DND-41 (cell line): ENCODE results near the gene JARID2.

Source experiments
- ATAC-seq: fragments of 200-7000 bp; cut with Tn5 transposase; 3 replicates; pipeline ENCODE4 v1.9.1; 2021; ENCODE audit warnings: low read depth; ENCODE audit not compliant: insufficient read depth
- DNase-seq: peaks from one replicate; pipeline ENCODE4 v3.0.0-alpha.2; 2020
- H2AFZ ChIP-seq: 2 replicates; pipeline ENCODE4 v1.6.0; 2012; ENCODE audit warnings: low read depth, low read length
- H3K27ac ChIP-seq: 2 replicates; pipeline ENCODE4 v1.5.1; 2012; ENCODE audit warnings: low read length, inconsistent platforms
- H3K27me3 ChIP-seq: fragments of 200-600 bp; sonication (generic); 2 replicates; pipeline ENCODE4 v1.6.0; 2012; ENCODE audit warnings: low read length, mild to moderate bottlenecking, inconsistent platforms; ENCODE audit not compliant: insufficient read depth, poor library complexity
- H3K36me3 ChIP-seq: 2 replicates; pipeline ENCODE4 v1.5.1; 2012; ENCODE audit warnings: low read length, inconsistent platforms; ENCODE audit not compliant: insufficient read depth
- H3K4me1 ChIP-seq: 2 replicates; pipeline ENCODE4 v1.5.1; 2012; ENCODE audit warnings: mild to moderate bottlenecking, low read length; ENCODE audit not compliant: insufficient read depth
- H3K4me2 ChIP-seq: 2 replicates; pipeline ENCODE4 v1.6.0; 2012; ENCODE audit warnings: mild to moderate bottlenecking, moderate library complexity, low read length, inconsistent platforms; ENCODE audit not compliant: insufficient read depth
- H3K4me3 ChIP-seq, 2 experiments: fragments of 200-600 bp in 1 of 2; shearing (Covaris generic) in 1 of 2; 2 replicates each; pipeline ENCODE4 v1.5.1; 2012 to 2016; ENCODE audit warnings: inconsistent platforms in 2 of 2, low read length in 2 of 2, mild to moderate bottlenecking in 2 of 2, low read depth in 1 of 2, moderate library complexity in 1 of 2
- H3K79me2 ChIP-seq: 2 replicates; pipeline ENCODE4 v1.6.0; 2012; ENCODE audit warnings: low read length, inconsistent platforms; ENCODE audit not compliant: insufficient read depth
- H3K9ac ChIP-seq: 2 replicates; pipeline ENCODE4 v1.6.0; 2012; ENCODE audit warnings: low read depth, mild to moderate bottlenecking, inconsistent platforms, low read length, moderate library complexity
- H3K9me3 ChIP-seq: 2 replicates; pipeline ENCODE4 v1.5.1; 2012; ENCODE audit warnings: low read length, moderate library complexity, mild to moderate bottlenecking, inconsistent platforms; ENCODE audit not compliant: insufficient read depth, severe bottlenecking
- H4K20me1 ChIP-seq: 2 replicates; pipeline ENCODE4 v1.6.0; 2012; ENCODE audit warnings: low read length; ENCODE audit not compliant: insufficient read depth
- EZH2 ChIP-seq: IDR thresholded peaks from 3 replicates; pipeline ENCODE4 v1.6.1; 2012; ENCODE audit warnings: borderline replicate concordance, low read depth, mild to moderate bottlenecking, moderate library complexity, low read length, inconsistent platforms; ENCODE audit not compliant: severe bottlenecking
- TF ChIP-seq, protein P1 (sequence below): IDR thresholded peaks from 2 replicates; pipeline ENCODE4 v1.5.1; 2012; ENCODE audit warnings: borderline replicate concordance, low read length, moderate library complexity, mild to moderate bottlenecking; ENCODE audit not compliant: poor library complexity, severe bottlenecking; ENCODE audit errors: extremely low read depth

The JARID2 gene

DNA sequence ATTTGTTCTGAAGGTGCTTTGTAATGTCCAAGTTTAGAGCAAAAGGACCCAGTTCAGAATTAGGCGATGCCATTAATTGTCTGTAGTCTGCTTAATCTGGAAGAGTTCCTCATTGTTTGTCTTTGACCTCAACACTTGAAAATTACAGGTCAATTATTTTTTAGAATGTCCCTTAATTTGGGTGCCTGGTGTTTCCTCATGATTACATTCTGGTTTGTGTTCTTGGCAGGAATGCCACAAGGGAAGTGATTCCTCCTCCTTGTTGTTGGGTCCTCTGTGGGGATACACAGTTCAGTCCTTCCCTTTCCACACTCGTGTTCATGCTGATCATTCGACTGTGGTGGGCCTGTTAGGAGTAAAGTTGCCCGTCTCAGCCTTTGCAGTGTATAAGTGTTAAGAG is 207.3 kb downstream of the JARID2 start:
- H3K36me3 ChIP-seq = peaks cover 18% of the 10 kb centered on the region; the same call in 1 of the 2 replicates
- no peak overlapping the region for H2AFZ ChIP-seq
- no peak overlapping the region for H3K4me3 ChIP-seq
- no peaks in the 10 kb centered on the region for H3K27me3 ChIP-seq
- no peaks in the 10 kb centered on the region for H3K4me1 ChIP-seq
- H3K27ac ChIP-seq = no peak overlapping the region
- no peak overlapping the region for H3K9ac ChIP-seq
- H3K9me3 ChIP-seq = no peaks in the 10 kb centered on the region
- TF ChIP-seq EZH2 = no peak
- TF ChIP-seq, protein P1, sequence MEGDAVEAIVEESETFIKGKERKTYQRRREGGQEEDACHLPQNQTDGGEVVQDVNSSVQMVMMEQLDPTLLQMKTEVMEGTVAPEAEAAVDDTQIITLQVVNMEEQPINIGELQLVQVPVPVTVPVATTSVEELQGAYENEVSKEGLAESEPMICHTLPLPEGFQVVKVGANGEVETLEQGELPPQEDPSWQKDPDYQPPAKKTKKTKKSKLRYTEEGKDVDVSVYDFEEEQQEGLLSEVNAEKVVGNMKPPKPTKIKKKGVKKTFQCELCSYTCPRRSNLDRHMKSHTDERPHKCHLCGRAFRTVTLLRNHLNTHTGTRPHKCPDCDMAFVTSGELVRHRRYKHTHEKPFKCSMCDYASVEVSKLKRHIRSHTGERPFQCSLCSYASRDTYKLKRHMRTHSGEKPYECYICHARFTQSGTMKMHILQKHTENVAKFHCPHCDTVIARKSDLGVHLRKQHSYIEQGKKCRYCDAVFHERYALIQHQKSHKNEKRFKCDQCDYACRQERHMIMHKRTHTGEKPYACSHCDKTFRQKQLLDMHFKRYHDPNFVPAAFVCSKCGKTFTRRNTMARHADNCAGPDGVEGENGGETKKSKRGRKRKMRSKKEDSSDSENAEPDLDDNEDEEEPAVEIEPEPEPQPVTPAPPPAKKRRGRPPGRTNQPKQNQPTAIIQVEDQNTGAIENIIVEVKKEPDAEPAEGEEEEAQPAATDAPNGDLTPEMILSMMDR = no peak
- ATAC-seq = no peak
- no peak for DNase-seq
- no peaks in the 10 kb centered on the region; the same call in 1 of the 2 replicates for H4K20me1 ChIP-seq
- no peak overlapping the region for H3K4me2 ChIP-seq
- peaks cover 13% of the 10 kb centered on the region for H3K79me2 ChIP-seq

DNA sequence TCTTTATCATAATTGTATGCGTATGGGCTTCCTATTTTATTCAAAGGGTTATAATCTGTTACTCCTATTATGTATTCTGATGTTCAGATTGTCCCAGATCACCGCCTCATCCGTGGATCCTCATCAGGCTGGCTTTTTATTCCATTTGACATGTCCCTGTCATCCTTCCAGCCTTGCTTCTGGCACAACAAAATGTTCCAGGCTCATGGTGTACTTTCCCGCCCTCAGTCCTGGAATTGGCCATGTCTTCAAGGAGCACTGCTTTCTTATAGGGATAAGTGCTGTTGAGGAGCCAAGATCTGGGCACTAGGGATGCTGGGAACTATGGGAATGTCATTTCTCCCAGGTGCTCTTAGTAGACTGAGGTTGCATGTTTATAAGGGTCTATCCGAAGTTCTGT is 207.8 kb downstream of the JARID2 start:
- DNase-seq (no peak), ATAC-seq (no peak)
- Histone ChIP-seq H3K9me3 (no peaks in the 10 kb centered on the region), H3K27me3 (no peaks in the 10 kb centered on the region), H3K27ac (no peak overlapping the region), H3K4me1 (no peaks in the 10 kb centered on the region), H2AFZ (no peak overlapping the region), H3K79me2 (peaks cover 12% of the 10 kb centered on the region), H4K20me1 (no peaks in the 10 kb centered on the region; the same call in 1 of the 2 replicates), H3K9ac (no peak overlapping the region), H3K36me3 (peaks cover 18% of the 10 kb centered on the region; the same call in 1 of the 2 replicates), H3K4me3 (no peak overlapping the region), H3K4me2 (no peak overlapping the region)
- TF ChIP-seq, protein P1 = no peak
- TF ChIP-seq EZH2 = no peak

DNA sequence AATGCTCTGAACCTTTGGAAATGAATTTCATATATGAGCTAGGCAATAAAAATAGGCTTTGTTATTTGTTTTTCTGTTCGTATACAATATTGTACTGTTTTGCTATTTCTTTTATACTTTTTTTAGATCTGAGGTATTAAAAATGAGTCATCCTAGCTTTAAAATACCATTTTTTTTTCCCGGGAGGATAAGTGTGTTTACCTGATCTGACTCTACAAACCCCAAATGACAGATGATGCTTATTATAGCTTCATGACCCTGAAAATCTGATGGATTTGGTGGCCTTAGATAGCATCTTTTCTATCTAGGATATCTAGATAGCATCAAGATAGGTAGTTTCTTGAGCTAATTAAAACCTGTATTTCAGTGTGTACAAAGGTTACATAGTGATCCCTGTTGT is 210.6 kb downstream of the JARID2 start:
- Histone ChIP-seq H3K9ac (no peak overlapping the region), H3K4me2 (no peak overlapping the region), H3K4me1 (no peaks in the 10 kb centered on the region), H3K36me3 (peaks cover 18% of the 10 kb centered on the region; the same call in 1 of the 2 replicates), H3K79me2 (no peaks in the 10 kb centered on the region; the same call in 1 of the 2 replicates), H3K27me3 (no peaks in the 10 kb centered on the region), H3K27ac (no peak overlapping the region), H4K20me1 (no peaks in the 10 kb centered on the region; the same call in 1 of the 2 replicates), H2AFZ (no peak overlapping the region), H3K4me3 (no peak overlapping the region), H3K9me3 (no peaks in the 10 kb centered on the region)
- no peak for TF ChIP-seq EZH2
- TF ChIP-seq, protein P1 = no peak
- DNase-seq = no peak
- ATAC-seq = no peak

DNA sequence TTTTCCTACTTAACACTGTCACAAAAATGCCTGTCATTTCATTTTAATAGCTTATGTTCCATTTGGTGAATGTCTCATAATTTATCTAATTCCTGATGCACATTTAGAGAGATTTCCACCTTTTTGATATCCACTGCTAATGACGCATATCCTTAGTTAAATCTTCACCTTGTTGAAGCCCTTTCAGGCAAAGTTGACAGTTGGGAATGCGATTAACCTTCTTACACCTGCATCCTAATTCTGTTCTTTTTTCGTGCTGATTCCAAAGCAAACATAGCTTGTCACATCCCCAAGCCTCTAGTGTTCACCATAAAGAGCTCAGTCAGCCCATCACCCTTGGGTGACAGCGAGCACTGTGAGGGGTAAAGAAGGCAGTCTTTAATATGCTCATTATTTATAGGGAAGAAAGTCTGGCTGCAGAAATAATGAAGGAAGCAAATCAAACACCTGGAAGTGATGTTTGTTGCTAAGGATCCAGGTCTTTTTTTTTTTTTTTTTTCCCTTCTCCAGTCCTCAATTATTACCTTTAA is 211.3 kb downstream of the JARID2 start:
- no peak overlapping the region for H3K4me3 ChIP-seq
- no peak overlapping the region for H3K9ac ChIP-seq
- no peak overlapping the region for H2AFZ ChIP-seq
- no peak overlapping the region for H3K27ac ChIP-seq
- H3K27me3 ChIP-seq = no peaks in the 10 kb centered on the region
- H3K4me2 ChIP-seq = no peak overlapping the region
- peaks cover 14% of the 10 kb centered on the region; the same call in 1 of the 2 replicates for H3K36me3 ChIP-seq
- no peaks in the 10 kb centered on the region for H3K9me3 ChIP-seq
- H3K4me1 ChIP-seq = no peaks in the 10 kb centered on the region
- ATAC-seq = no peak
- H4K20me1 ChIP-seq = no peaks in the 10 kb centered on the region; the same call in 1 of the 2 replicates
- no peak for DNase-seq
- TF ChIP-seq EZH2 = no peak
- TF ChIP-seq, protein P1 = no peak
- no peaks in the 10 kb centered on the region; the same call in 1 of the 2 replicates for H3K79me2 ChIP-seq
